Measurements from ENCODE around the gene DNAJC12.
"Not testable (repeated sequence)": the region's sequence is repeated elsewhere in the genome, so short reads cannot be mapped to it uniquely, and the experiment has no call there.

DNAJC12 gene

DNA sequence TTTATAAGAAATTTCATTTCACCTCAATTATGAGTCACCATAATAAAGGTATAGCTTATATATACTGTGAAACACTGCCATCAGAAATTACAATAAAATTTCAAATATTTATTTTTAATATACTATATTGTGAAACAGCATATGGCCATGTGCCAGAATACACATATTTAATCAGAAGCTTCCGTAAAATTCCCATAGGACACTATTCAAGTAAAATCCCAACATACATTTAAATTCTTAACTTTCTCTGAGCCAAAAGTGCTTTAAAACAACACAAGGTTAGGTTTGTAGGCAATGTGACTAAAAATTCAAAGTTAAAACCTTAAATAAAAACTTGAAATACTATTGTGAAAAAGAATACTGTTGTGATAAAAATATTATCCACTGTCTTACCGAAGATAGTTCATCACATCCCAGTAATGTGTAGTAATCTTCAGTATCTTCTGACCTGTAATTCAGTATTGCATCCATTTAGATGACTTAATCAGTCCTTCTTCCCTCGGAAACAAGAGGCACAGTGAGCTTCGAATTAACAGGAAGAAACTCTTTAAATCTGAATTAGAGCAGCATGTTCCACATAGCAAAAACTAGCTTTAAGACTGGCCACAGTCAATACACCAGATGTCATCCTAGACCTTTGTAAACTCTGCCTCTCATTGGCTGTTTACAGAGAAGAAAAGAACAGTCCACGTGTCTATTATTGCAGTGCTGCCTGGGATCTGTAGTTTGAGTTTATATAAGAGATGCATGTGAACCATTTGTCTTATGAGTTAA is at the start of gene DNAJC12:
TSS of gene DNAJC12 (minus strand) at position 648 of the 774 bp plus-strand sequence. CDS start at position 471, 177 bp downstream.
- Mint-ChIP-seq H3K36me3 (ENCODE audit: low read depth) (peaks cover 2% of the 10 kb centered on the region), H3K4me3 (peak within 1 kb of the TSS; percentile 68), H3K27me3 (ENCODE audit: low read depth) (no peaks in the 10 kb centered on the region), H3K9me3 (peaks cover 13% of the 10 kb centered on the region), H3K27ac (peak within 1 kb of the TSS; percentile 10), H3K4me1 (ENCODE audit: low read depth) (peaks cover 14% of the 10 kb centered on the region)

GRCh38 chr10:67884842-67885670 is 47.1 kb upstream of the DNAJC12 start:
- Mint-ChIP-seq H3K36me3 (ENCODE audit: low read depth) (peaks cover 28% of the 10 kb centered on the region), H3K4me1 (ENCODE audit: low read depth) (peaks cover 25% of the 10 kb centered on the region), H3K9me3 (no peaks in the 10 kb centered on the region), H3K27ac (peak overlapping the region; percentile 91), H3K27me3 (ENCODE audit: low read depth) (peaks cover 3% of the 10 kb centered on the region), H3K4me3 (peak overlapping the region; percentile 94)

DNA sequence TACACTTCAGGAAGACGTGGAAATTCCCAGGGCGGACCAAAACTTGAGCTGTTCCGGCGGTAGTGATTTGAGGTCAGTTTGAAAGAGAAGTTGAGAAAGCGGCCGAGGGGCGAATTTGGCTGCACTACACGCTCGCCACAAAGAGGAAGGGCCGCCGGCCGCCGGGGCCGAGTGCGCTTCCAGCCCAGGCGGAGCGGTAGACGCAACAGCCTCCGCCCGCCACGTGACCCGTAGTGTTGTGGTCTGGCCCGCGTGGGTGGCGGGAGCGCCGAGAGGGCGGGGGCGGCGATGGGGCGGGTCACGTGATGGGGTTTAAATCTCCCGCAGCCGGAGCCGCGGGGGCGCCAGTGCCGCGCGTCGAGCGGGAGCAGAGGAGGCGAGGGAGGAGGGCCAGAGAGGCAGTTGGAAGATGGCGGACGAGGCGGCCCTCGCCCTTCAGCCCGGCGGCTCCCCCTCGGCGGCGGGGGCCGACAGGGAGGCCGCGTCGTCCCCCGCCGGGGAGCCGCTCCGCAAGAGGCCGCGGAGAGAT is 46.4 kb upstream of the DNAJC12 start, which contains the start of gene SIRT1:
TSS of gene SIRT1 (plus strand) at position 344 of the 529 bp plus-strand sequence. CDS start at position 410, 66 bp downstream.
- H3K4me1 Mint-ChIP-seq (ENCODE audit: low read depth), result peaks cover 21% of the 10 kb centered on the region
- no peaks in the 10 kb centered on the region for H3K9me3 Mint-ChIP-seq
- H3K27me3 Mint-ChIP-seq (ENCODE audit: low read depth), result peaks cover 3% of the 10 kb centered on the region
- peak within 1 kb of the TSS; percentile 95 for H3K4me3 Mint-ChIP-seq
- H3K36me3 Mint-ChIP-seq (ENCODE audit: low read depth), result peaks cover 24% of the 10 kb centered on the region
- H3K27ac Mint-ChIP-seq, result peak within 1 kb of the TSS; percentile 99

- peaks cover 20% of the 10 kb centered on the region for H3K36me3 Mint-ChIP-seq (ENCODE audit: low read depth)
- H3K4me3 Mint-ChIP-seq, result peak overlapping the region; percentile 95
- H3K27ac Mint-ChIP-seq, result peak overlapping the region; percentile 99
- H3K4me1 Mint-ChIP-seq (ENCODE audit: low read depth), result peaks cover 19% of the 10 kb centered on the region
- no peaks in the 10 kb centered on the region for H3K9me3 Mint-ChIP-seq
- peaks cover 3% of the 10 kb centered on the region for H3K27me3 Mint-ChIP-seq (ENCODE audit: low read depth)
These were observed 45.8 kb upstream of the DNAJC12 start for GRCh38 chr10:67883710-67884312.

DNA sequence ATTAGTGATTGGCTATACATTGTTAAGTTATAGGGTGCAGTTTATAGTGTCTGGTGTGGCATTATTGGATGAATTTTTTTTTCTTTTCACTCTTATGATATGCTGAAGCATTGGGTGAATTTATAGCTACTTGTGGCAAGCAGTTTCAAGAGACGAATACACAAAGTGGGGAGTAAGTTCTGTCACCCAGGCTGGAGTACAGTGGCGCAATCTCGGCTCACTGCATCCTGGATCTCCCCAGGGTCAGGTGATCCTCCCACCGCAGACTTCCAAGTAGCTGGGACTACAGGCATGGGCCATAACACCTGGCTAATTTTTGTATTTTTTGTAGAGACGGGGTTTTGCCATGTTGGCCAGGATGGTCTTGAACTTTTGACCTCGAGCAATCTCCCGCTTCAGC is 40.1 kb upstream of the DNAJC12 start:
- no peak overlapping the region for H3K4me3 Mint-ChIP-seq
- no peaks in the 10 kb centered on the region for H3K36me3 Mint-ChIP-seq (ENCODE audit: low read depth)
- H3K9me3 Mint-ChIP-seq, result no peaks in the 10 kb centered on the region
- H3K27ac Mint-ChIP-seq, result no peak overlapping the region
- peaks cover 3% of the 10 kb centered on the region for H3K4me1 Mint-ChIP-seq (ENCODE audit: low read depth)
- no peaks in the 10 kb centered on the region for H3K27me3 Mint-ChIP-seq (ENCODE audit: low read depth)

GRCh38 chr10:67877421-67877820 is 39.4 kb upstream of the DNAJC12 start:
- H3K36me3 Mint-ChIP-seq (ENCODE audit: low read depth); H3K4me1 Mint-ChIP-seq (ENCODE audit: low read depth); H3K27ac Mint-ChIP-seq; H3K4me3 Mint-ChIP-seq; H3K9me3 Mint-ChIP-seq; H3K27me3 Mint-ChIP-seq (ENCODE audit: low read depth): not testable (repeated sequence)

- Mint-ChIP-seq H3K4me3 (no peak overlapping the region), H3K27me3 (ENCODE audit: low read depth) (no peaks in the 10 kb centered on the region), H3K36me3 (ENCODE audit: low read depth) (no peaks in the 10 kb centered on the region), H3K4me1 (ENCODE audit: low read depth) (no peaks in the 10 kb centered on the region), H3K27ac (no peak overlapping the region), H3K9me3 (no peaks in the 10 kb centered on the region)
These were observed 37.6 kb upstream of the DNAJC12 start for GRCh38 chr10:67875340-67876238.

DNA sequence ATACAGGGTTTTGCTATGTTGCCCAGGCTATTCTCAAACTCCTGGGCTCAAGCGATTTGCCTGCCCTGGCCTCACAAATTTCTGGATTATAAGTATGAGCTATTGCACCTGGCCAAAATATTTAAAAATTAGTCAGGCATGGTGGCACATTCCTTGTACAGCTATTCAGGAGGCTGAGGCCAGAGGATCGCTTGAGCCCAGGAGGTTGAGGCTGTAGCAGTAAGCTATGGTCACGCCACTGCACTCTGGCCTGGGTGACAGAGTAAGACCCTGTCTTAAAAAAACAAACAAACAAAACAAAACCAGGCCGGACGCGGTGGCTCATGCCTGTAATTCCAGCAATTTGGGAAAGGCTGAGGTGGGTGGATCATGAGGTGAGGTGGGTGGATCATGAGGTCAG is 32.0 kb upstream of the DNAJC12 start:
- no peaks in the 10 kb centered on the region for H3K27me3 Mint-ChIP-seq (ENCODE audit: low read depth)
- H3K4me1 Mint-ChIP-seq (ENCODE audit: low read depth), result no peaks in the 10 kb centered on the region
- no peaks in the 10 kb centered on the region for H3K36me3 Mint-ChIP-seq (ENCODE audit: low read depth)
- no peaks in the 10 kb centered on the region for H3K9me3 Mint-ChIP-seq
- H3K4me3 Mint-ChIP-seq, result no peak overlapping the region
- H3K27ac Mint-ChIP-seq, result no peak overlapping the region

DNA sequence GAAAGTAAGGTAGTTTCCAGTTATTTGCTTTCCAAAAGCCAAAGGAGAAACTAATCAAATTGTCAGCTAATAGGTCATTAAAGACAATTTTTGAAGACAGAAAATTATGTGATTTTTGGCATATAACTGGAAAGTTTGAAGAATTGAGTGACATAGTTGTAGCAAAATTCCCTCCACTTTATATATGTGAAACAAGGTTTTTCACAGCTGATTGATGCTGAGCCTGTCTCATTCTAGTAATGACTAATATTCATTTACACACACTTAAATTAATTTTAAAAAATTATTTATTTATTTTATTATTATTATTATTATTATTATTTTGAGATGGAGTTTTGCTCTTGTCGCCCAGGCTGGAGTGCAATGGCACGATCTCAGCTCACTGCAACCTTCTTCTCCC is 30.1 kb upstream of the DNAJC12 start:
- Mint-ChIP-seq H3K27me3 (ENCODE audit: low read depth) (no peaks in the 10 kb centered on the region), H3K36me3 (ENCODE audit: low read depth) (no peaks in the 10 kb centered on the region), H3K9me3 (no peaks in the 10 kb centered on the region), H3K27ac (no peak overlapping the region), H3K4me1 (ENCODE audit: low read depth) (no peaks in the 10 kb centered on the region), H3K4me3 (no peak overlapping the region)

DNA sequence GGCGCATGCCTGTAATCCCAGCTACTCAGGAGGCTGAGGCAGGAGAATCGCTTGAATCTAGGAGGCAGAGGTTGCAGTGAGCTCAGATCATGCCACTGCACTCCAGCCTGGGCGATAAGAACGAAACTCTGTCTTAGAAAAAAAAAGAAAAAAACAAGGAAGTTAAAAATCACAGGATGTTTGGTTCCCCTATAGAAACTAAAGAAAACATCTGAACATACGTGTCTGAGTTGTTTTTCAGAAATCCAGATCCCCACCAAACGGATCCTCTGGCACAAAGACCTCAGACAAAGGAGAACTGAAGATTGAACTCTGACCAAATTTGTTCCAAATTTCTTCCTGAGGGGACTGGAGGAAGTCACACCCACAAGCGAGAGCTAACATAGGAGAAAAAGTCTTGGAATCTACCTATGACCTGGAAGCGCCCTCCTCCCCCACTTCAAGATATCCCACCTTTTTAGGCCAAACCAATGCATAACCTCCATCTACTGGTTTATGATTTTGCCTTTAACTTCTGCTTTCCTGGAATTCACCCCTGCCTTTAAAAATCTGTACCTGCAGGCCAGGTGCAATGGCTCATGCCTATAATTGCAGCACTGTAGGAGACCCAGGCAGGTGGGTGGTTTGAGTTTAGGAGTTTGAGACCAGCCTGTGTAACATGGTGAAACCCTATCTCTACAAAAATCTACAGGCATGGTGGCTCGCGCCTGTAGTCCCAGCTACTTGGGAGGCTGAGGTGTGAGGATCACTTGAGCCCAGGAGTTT is 26.8 kb upstream of the DNAJC12 start:
- Mint-ChIP-seq H3K27me3 (ENCODE audit: low read depth) (no peaks in the 10 kb centered on the region), H3K36me3 (ENCODE audit: low read depth) (no peaks in the 10 kb centered on the region), H3K9me3 (no peaks in the 10 kb centered on the region), H3K4me1 (ENCODE audit: low read depth) (no peaks in the 10 kb centered on the region), H3K4me3 (no peak overlapping the region), H3K27ac (no peak overlapping the region)

DNA sequence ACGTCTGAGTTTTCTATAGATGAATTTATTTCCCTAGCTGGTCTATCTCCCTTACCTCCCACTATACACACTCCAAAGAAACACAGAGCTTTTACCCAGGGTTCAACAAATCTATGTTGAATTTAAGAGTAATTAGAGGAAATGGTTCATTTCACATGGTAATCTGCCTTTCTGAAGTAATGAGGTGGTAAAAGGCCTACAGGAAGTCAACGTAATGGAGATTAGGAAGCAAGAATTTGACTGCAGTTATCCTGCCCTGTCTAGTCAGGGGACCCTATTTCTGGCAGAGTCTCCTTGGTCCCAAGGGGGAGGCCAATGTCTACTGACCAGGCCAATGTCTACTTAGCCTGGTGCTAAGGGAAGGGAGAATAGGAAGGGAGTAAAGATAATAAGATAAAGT is 25.1 kb upstream of the DNAJC12 start:
- Mint-ChIP-seq H3K4me1 (ENCODE audit: low read depth) (no peaks in the 10 kb centered on the region), H3K4me3 (no peak overlapping the region), H3K36me3 (ENCODE audit: low read depth) (no peaks in the 10 kb centered on the region), H3K9me3 (no peaks in the 10 kb centered on the region), H3K27me3 (ENCODE audit: low read depth) (no peaks in the 10 kb centered on the region), H3K27ac (no peak overlapping the region)

GRCh38 chr10:67861750-67862432 is 23.9 kb upstream of the DNAJC12 start:
- no peaks in the 10 kb centered on the region for H3K36me3 Mint-ChIP-seq (ENCODE audit: low read depth)
- H3K27ac Mint-ChIP-seq, result no peak overlapping the region

DNA sequence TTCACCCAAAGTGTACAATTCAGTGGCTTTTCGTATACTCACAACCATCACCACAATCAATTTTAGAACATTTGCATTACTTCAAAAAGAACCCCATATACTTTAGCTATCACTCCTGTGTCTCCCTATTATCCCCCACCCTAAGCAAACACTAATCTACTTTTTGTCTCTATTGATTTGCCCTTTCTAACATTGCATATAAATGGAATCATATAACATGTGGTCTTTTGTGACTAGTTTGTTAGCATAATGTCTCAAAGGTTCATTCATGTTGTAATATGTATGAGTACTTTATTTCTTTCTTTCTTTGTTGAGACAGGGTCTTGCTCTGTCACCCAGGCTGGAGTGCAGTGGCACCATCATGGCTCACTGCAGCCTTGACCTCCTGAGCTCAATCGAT is 21.0 kb upstream of the DNAJC12 start:
- Mint-ChIP-seq H3K4me1 (ENCODE audit: low read depth) (peaks cover 8% of the 10 kb centered on the region), H3K27me3 (ENCODE audit: low read depth) (no peaks in the 10 kb centered on the region), H3K36me3 (ENCODE audit: low read depth) (no peaks in the 10 kb centered on the region), H3K27ac (no peak overlapping the region), H3K4me3 (no peak overlapping the region), H3K9me3 (no peaks in the 10 kb centered on the region)

More at GRCh38 chr10:67861750-67862432, 23.9 kb upstream of the DNAJC12 start:
- no peak overlapping the region for H3K4me3 Mint-ChIP-seq
- no peaks in the 10 kb centered on the region for H3K4me1 Mint-ChIP-seq (ENCODE audit: low read depth)
- no peaks in the 10 kb centered on the region for H3K9me3 Mint-ChIP-seq
- H3K27me3 Mint-ChIP-seq (ENCODE audit: low read depth), result no peaks in the 10 kb centered on the region

Data from T-helper 1 cell treated with Interleukin-12 subunit alpha and Interleukin-12 subunit beta and Interleukin-4 antibody, amounts not matched to agents 30 μg/mL and 1 μg/mL, for 36 hours (primary cell).